Transverse colon (tissue), 3 donors: ENCODE measurements around the gene RAI14.

Experiments used
- POLR2A ChIP-seq: fragments of 450-650 bp; IDR thresholded peaks from one replicate; pipeline ENCODE4 v1.6.1; 2016; ENCODE audit warnings: antibody characterized with exemption, mild to moderate bottlenecking, moderate library complexity
- TF ChIP-seq, protein P1 (sequence below), 5 experiments: fragments of 200-600 bp in 3 of 5; fragments of 450-650 bp in 2 of 5; sonication (generic) in 3 of 5; IDR thresholded peaks; 1 replicate in 2 of 5; 2 replicates in 3 of 5; pipeline ENCODE4 v1.5.1; 2016 to 2017; ENCODE audit warnings: antibody characterized with exemption in 5 of 5, inconsistent platforms in 3 of 5, mild to moderate bottlenecking in 2 of 5, moderate library complexity in 1 of 5

DNA sequence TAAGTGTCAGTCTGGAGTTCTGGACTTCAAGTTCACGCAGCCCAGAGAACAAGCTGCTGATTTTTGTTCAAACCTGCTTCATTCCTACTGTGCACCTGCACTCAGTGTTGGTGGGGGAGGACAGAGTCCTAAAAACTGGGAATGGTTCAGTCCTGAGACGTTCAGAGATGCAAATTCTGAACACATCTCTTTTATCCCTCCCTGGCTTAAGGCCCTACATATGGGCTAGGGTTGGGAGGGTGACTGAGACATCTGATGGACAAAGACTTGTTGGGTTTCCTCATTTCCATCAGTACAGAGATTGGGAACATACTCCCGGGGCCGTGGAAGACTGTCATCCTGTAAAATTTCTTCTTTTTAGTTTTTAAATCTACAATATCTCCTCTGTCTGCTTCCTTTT, 99.8 kb downstream of the RAI14 start:
- no peak for TF ChIP-seq POLR2A
- TF ChIP-seq, protein P1, sequence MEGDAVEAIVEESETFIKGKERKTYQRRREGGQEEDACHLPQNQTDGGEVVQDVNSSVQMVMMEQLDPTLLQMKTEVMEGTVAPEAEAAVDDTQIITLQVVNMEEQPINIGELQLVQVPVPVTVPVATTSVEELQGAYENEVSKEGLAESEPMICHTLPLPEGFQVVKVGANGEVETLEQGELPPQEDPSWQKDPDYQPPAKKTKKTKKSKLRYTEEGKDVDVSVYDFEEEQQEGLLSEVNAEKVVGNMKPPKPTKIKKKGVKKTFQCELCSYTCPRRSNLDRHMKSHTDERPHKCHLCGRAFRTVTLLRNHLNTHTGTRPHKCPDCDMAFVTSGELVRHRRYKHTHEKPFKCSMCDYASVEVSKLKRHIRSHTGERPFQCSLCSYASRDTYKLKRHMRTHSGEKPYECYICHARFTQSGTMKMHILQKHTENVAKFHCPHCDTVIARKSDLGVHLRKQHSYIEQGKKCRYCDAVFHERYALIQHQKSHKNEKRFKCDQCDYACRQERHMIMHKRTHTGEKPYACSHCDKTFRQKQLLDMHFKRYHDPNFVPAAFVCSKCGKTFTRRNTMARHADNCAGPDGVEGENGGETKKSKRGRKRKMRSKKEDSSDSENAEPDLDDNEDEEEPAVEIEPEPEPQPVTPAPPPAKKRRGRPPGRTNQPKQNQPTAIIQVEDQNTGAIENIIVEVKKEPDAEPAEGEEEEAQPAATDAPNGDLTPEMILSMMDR (IDR thresholded peaks at IDR 0.05) = no peak
